ENCODE measurements around the gene FCMR. TPM values are rescaled to one million over a fixed set of nuclear protein-coding genes. Genes with fewer than 3 reads are reported as not detected.

FCMR gene
- total and polyA plus RNA-seq, 9 of the 15 experiments (the other 6 are each of a cell fraction or from before 2014, with no cell fraction given): 0.11 to 0.82 (median 0.20) TPM; not detected in 5

DNA sequence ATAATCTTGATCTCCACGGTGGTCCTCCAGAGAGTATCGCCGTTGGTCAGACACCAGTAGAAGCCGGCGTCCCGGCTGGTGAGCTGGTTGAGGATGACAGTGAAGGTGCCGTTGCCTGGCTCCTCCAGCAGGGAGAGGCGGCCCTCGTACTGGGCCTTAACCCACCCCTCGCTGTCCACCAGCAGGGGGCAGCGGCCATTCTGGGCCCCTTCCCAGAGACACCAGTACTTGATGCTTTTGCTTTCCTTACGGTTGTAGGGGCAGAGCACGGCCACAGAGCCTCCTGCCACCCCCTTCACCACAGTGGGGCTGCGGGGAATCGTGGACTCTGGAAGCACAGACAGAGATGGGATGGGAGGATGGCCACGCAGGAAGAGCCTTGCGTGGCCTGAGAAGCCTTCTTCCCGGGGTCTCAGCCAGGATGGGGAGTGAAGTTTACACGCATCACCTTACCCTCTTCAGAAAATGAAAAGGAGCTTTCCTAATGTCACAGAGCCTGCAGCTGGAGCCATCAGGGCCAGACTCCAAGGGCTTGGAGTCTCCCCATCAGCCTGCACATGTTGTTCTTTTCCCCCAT is 13.8 kb upstream of the FCMR start (continued):
- TF ChIP-seq, protein P1, sequence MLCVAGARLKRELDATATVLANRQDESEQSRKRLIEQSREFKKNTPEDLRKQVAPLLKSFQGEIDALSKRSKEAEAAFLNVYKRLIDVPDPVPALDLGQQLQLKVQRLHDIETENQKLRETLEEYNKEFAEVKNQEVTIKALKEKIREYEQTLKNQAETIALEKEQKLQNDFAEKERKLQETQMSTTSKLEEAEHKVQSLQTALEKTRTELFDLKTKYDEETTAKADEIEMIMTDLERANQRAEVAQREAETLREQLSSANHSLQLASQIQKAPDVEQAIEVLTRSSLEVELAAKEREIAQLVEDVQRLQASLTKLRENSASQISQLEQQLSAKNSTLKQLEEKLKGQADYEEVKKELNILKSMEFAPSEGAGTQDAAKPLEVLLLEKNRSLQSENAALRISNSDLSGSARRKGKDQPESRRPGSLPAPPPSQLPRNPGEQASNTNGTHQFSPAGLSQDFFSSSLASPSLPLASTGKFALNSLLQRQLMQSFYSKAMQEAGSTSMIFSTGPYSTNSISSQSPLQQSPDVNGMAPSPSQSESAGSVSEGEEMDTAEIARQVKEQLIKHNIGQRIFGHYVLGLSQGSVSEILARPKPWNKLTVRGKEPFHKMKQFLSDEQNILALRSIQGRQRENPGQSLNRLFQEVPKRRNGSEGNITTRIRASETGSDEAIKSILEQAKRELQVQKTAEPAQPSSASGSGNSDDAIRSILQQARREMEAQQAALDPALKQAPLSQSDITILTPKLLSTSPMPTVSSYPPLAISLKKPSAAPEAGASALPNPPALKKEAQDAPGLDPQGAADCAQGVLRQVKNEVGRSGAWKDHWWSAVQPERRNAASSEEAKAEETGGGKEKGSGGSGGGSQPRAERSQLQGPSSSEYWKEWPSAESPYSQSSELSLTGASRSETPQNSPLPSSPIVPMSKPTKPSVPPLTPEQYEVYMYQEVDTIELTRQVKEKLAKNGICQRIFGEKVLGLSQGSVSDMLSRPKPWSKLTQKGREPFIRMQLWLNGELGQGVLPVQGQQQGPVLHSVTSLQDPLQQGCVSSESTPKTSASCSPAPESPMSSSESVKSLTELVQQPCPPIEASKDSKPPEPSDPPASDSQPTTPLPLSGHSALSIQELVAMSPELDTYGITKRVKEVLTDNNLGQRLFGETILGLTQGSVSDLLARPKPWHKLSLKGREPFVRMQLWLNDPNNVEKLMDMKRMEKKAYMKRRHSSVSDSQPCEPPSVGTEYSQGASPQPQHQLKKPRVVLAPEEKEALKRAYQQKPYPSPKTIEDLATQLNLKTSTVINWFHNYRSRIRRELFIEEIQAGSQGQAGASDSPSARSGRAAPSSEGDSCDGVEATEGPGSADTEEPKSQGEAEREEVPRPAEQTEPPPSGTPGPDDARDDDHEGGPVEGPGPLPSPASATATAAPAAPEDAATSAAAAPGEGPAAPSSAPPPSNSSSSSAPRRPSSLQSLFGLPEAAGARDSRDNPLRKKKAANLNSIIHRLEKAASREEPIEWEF (CRISPR knock-in tag; IDR thresholded peaks at IDR 0.05): no peak
- TF ChIP-seq ZNF444 (CRISPR knock-in tag; IDR thresholded peaks at IDR 0.05): no peak
- no peak for TF ChIP-seq PRDM10 (IDR thresholded peaks at IDR 0.05; ENCODE audit: partially characterized antibody)
- no peak for TF ChIP-seq ZNF644 (tag; IDR thresholded peaks at IDR 0.05; ENCODE audit: low read depth)
- TF ChIP-seq, protein P2, sequence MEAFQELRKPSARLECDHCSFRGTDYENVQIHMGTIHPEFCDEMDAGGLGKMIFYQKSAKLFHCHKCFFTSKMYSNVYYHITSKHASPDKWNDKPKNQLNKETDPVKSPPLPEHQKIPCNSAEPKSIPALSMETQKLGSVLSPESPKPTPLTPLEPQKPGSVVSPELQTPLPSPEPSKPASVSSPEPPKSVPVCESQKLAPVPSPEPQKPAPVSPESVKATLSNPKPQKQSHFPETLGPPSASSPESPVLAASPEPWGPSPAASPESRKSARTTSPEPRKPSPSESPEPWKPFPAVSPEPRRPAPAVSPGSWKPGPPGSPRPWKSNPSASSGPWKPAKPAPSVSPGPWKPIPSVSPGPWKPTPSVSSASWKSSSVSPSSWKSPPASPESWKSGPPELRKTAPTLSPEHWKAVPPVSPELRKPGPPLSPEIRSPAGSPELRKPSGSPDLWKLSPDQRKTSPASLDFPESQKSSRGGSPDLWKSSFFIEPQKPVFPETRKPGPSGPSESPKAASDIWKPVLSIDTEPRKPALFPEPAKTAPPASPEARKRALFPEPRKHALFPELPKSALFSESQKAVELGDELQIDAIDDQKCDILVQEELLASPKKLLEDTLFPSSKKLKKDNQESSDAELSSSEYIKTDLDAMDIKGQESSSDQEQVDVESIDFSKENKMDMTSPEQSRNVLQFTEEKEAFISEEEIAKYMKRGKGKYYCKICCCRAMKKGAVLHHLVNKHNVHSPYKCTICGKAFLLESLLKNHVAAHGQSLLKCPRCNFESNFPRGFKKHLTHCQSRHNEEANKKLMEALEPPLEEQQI (IDR thresholded peaks at IDR 0.05): no peak
- TF ChIP-seq, protein P3, sequence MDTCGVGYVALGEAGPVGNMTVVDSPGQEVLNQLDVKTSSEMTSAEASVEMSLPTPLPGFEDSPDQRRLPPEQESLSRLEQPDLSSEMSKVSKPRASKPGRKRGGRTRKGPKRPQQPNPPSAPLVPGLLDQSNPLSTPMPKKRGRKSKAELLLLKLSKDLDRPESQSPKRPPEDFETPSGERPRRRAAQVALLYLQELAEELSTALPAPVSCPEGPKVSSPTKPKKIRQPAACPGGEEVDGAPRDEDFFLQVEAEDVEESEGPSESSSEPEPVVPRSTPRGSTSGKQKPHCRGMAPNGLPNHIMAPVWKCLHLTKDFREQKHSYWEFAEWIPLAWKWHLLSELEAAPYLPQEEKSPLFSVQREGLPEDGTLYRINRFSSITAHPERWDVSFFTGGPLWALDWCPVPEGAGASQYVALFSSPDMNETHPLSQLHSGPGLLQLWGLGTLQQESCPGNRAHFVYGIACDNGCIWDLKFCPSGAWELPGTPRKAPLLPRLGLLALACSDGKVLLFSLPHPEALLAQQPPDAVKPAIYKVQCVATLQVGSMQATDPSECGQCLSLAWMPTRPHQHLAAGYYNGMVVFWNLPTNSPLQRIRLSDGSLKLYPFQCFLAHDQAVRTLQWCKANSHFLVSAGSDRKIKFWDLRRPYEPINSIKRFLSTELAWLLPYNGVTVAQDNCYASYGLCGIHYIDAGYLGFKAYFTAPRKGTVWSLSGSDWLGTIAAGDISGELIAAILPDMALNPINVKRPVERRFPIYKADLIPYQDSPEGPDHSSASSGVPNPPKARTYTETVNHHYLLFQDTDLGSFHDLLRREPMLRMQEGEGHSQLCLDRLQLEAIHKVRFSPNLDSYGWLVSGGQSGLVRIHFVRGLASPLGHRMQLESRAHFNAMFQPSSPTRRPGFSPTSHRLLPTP (IDR thresholded peaks at IDR 0.05; ENCODE audit: borderline replicate concordance, extremely low read depth, insufficient read length): no peak
- no peak; a peak in 1 of 4 replicates for TF ChIP-seq ETV6 (IDR thresholded peaks at IDR 0.05; ENCODE audit: borderline replicate concordance in 1 of 2, low read depth in 2 of 2, low read length in 1 of 2)
- TF ChIP-seq ETV6 (CRISPR knock-in tag; IDR thresholded peaks at IDR 0.05; ENCODE audit: borderline replicate concordance): no peak
- no peak for TF ChIP-seq CBX2 (IDR thresholded peaks at IDR 0.05; ENCODE audit: insufficient read depth, low read length, poor library complexity, severe bottlenecking)
- no peak for TF ChIP-seq RBFOX2 (IDR thresholded peaks at IDR 0.05; ENCODE audit: low read depth, low read length)
- no peak for TF ChIP-seq COPS2 (conservative IDR thresholded peaks at IDR 0.05)

All from K562 (cell line).